WTC11 (cell line): ENCODE data around the gene MCCC1. TPM values are rescaled to one million over a fixed set of nuclear protein-coding genes. Genes with fewer than 3 reads are reported as not detected.

Experiments used
- FOXJ3 ChIP-seq: sonication (generic); formaldehyde crosslinking; IDR thresholded peaks from 2 replicates; pipeline ENCODE4 v1.9.0; 2021; ENCODE audit warnings: missing genetic modification reagents, mild to moderate bottlenecking, borderline replicate concordance
- FOXK1 ChIP-seq: sonication (generic); formaldehyde crosslinking; IDR thresholded peaks from 2 replicates; pipeline ENCODE4 v1.8.0; 2022; ENCODE audit warnings: mild to moderate bottlenecking, moderate library complexity, missing genetic modification reagents
- GRHL2 ChIP-seq: fragments of 250-450 bp; sonication (Bioruptor Pico); IDR thresholded peaks from 2 replicates; pipeline ENCODE4 v1.8.0; 2022; ENCODE audit warnings: mild to moderate bottlenecking, moderate library complexity; ENCODE audit not compliant: insufficient replicate concordance, severe bottlenecking
- GTF2I ChIP-seq: fragments of 250-450 bp; sonication (Bioruptor Pico); conservative IDR thresholded peaks from 2 replicates; pipeline ENCODE4 v1.4.0; 2021; ENCODE audit warnings: mild to moderate bottlenecking
- KAT7 ChIP-seq: sonication (generic); formaldehyde crosslinking; IDR thresholded peaks from 2 replicates; pipeline ENCODE4 v1.8.1; 2023; ENCODE audit warnings: missing genetic modification reagents, mild to moderate bottlenecking, borderline replicate concordance
- RELA ChIP-seq: sonication (generic); formaldehyde crosslinking; IDR thresholded peaks from 2 replicates; pipeline ENCODE4 v1.8.1; 2022; ENCODE audit warnings: missing genetic modification reagents, mild to moderate bottlenecking, borderline replicate concordance
- SMAD3 ChIP-seq: sonication (generic); formaldehyde crosslinking; IDR thresholded peaks from 2 replicates; pipeline ENCODE4 v1.8.0; 2022; ENCODE audit warnings: missing genetic modification reagents, mild to moderate bottlenecking, borderline replicate concordance
- ZBTB21 ChIP-seq: sonication (generic); formaldehyde crosslinking; IDR thresholded peaks from 2 replicates; pipeline ENCODE4 v1.8.1; 2023; ENCODE audit warnings: mild to moderate bottlenecking, missing genetic modification reagents, borderline replicate concordance
- ZNF232 ChIP-seq: sonication (generic); formaldehyde crosslinking; IDR thresholded peaks from 2 replicates; pipeline ENCODE4 v1.8.0; 2022; ENCODE audit warnings: mild to moderate bottlenecking, missing genetic modification reagents
- ZNF317 ChIP-seq: sonication (generic); formaldehyde crosslinking; IDR thresholded peaks from 2 replicates; pipeline ENCODE4 v1.8.1; 2023; ENCODE audit warnings: low read depth, mild to moderate bottlenecking, moderate library complexity, missing genetic modification reagents, borderline replicate concordance
- ZNF512 ChIP-seq: sonication (generic); formaldehyde crosslinking; IDR thresholded peaks from 2 replicates; pipeline ENCODE4 v1.8.1; 2022; ENCODE audit warnings: missing genetic modification reagents, borderline replicate concordance
- total RNA-seq: library from RNA; stranded (reverse); gene quantifications from 3 replicates; pipeline ENCODE4 v1.2.3, GENCODE V29; 2021
- TF ChIP-seq, protein P1 (sequence below): sonication (generic); formaldehyde crosslinking; IDR thresholded peaks from 2 replicates; pipeline ENCODE4 v1.8.0; 2023; ENCODE audit warnings: mild to moderate bottlenecking, missing genetic modification reagents
- TF ChIP-seq, protein P2 (sequence below): sonication (generic); formaldehyde crosslinking; conservative IDR thresholded peaks from 2 replicates; pipeline ENCODE4 v1.8.1; 2023; ENCODE audit warnings: mild to moderate bottlenecking, low read depth, missing genetic modification reagents, moderate library complexity
- TF ChIP-seq, protein P3 (sequence below): sonication (generic); formaldehyde crosslinking; IDR thresholded peaks from 2 replicates; pipeline ENCODE4 v1.8.0; 2022; ENCODE audit warnings: missing genetic modification reagents
- TF ChIP-seq, protein P4 (sequence below): sonication (generic); formaldehyde crosslinking; IDR thresholded peaks from 2 replicates; pipeline ENCODE4 v1.8.1; 2023; ENCODE audit warnings: mild to moderate bottlenecking, missing genetic modification reagents
- TF ChIP-seq, protein P5 (sequence below): sonication (generic); formaldehyde crosslinking; IDR thresholded peaks from 2 replicates; pipeline ENCODE4 v1.8.0; 2023; ENCODE audit warnings: missing genetic modification reagents, mild to moderate bottlenecking, borderline replicate concordance
- TF ChIP-seq, protein P6 (sequence below): fragments of 250-450 bp; sonication (Bioruptor Pico); IDR thresholded peaks from 2 replicates; pipeline ENCODE4 v1.9.0; 2021; ENCODE audit warnings: mild to moderate bottlenecking
- TF ChIP-seq, protein P7 (sequence below): sonication (generic); formaldehyde crosslinking; IDR thresholded peaks from 2 replicates; pipeline ENCODE4 v1.8.1; 2022; ENCODE audit warnings: low read depth, mild to moderate bottlenecking, moderate library complexity, missing genetic modification reagents, borderline replicate concordance

MCCC1 gene
- total RNA-seq, 1 experiment from 2014 or later = 19.5 TPM

GRCh38 chr3:183099026-183099837 lies at the start of gene MCCC1 (continued):
- TF ChIP-seq KAT7 (CRISPR knock-in tag) = peak; percentile 95; the same call in 1 of the 2 replicates
- TF ChIP-seq ZNF232 (CRISPR knock-in tag) = no peak
- TF ChIP-seq GRHL2 = no peak
- TF ChIP-seq, protein P1, sequence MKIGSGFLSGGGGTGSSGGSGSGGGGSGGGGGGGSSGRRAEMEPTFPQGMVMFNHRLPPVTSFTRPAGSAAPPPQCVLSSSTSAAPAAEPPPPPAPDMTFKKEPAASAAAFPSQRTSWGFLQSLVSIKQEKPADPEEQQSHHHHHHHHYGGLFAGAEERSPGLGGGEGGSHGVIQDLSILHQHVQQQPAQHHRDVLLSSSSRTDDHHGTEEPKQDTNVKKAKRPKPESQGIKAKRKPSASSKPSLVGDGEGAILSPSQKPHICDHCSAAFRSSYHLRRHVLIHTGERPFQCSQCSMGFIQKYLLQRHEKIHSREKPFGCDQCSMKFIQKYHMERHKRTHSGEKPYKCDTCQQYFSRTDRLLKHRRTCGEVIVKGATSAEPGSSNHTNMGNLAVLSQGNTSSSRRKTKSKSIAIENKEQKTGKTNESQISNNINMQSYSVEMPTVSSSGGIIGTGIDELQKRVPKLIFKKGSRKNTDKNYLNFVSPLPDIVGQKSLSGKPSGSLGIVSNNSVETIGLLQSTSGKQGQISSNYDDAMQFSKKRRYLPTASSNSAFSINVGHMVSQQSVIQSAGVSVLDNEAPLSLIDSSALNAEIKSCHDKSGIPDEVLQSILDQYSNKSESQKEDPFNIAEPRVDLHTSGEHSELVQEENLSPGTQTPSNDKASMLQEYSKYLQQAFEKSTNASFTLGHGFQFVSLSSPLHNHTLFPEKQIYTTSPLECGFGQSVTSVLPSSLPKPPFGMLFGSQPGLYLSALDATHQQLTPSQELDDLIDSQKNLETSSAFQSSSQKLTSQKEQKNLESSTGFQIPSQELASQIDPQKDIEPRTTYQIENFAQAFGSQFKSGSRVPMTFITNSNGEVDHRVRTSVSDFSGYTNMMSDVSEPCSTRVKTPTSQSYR = 0 out of 2 replicates have a peak, but pooled peaks have one; percentile 53
- TF ChIP-seq, protein P2, sequence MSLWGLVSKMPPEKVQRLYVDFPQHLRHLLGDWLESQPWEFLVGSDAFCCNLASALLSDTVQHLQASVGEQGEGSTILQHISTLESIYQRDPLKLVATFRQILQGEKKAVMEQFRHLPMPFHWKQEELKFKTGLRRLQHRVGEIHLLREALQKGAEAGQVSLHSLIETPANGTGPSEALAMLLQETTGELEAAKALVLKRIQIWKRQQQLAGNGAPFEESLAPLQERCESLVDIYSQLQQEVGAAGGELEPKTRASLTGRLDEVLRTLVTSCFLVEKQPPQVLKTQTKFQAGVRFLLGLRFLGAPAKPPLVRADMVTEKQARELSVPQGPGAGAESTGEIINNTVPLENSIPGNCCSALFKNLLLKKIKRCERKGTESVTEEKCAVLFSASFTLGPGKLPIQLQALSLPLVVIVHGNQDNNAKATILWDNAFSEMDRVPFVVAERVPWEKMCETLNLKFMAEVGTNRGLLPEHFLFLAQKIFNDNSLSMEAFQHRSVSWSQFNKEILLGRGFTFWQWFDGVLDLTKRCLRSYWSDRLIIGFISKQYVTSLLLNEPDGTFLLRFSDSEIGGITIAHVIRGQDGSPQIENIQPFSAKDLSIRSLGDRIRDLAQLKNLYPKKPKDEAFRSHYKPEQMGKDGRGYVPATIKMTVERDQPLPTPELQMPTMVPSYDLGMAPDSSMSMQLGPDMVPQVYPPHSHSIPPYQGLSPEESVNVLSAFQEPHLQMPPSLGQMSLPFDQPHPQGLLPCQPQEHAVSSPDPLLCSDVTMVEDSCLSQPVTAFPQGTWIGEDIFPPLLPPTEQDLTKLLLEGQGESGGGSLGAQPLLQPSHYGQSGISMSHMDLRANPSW (CRISPR knock-in tag) = no peak
- TF ChIP-seq SMAD3 (CRISPR knock-in tag) = no peak
- TF ChIP-seq, protein P3, sequence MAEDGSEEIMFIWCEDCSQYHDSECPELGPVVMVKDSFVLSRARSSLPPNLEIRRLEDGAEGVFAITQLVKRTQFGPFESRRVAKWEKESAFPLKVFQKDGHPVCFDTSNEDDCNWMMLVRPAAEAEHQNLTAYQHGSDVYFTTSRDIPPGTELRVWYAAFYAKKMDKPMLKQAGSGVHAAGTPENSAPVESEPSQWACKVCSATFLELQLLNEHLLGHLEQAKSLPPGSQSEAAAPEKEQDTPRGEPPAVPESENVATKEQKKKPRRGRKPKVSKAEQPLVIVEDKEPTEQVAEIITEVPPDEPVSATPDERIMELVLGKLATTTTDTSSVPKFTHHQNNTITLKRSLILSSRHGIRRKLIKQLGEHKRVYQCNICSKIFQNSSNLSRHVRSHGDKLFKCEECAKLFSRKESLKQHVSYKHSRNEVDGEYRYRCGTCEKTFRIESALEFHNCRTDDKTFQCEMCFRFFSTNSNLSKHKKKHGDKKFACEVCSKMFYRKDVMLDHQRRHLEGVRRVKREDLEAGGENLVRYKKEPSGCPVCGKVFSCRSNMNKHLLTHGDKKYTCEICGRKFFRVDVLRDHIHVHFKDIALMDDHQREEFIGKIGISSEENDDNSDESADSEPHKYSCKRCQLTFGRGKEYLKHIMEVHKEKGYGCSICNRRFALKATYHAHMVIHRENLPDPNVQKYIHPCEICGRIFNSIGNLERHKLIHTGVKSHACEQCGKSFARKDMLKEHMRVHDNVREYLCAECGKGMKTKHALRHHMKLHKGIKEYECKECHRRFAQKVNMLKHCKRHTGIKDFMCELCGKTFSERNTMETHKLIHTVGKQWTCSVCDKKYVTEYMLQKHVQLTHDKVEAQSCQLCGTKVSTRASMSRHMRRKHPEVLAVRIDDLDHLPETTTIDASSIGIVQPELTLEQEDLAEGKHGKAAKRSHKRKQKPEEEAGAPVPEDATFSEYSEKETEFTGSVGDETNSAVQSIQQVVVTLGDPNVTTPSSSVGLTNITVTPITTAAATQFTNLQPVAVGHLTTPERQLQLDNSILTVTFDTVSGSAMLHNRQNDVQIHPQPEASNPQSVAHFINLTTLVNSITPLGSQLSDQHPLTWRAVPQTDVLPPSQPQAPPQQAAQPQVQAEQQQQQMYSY (CRISPR knock-in tag) = no peak
- TF ChIP-seq, protein P4, sequence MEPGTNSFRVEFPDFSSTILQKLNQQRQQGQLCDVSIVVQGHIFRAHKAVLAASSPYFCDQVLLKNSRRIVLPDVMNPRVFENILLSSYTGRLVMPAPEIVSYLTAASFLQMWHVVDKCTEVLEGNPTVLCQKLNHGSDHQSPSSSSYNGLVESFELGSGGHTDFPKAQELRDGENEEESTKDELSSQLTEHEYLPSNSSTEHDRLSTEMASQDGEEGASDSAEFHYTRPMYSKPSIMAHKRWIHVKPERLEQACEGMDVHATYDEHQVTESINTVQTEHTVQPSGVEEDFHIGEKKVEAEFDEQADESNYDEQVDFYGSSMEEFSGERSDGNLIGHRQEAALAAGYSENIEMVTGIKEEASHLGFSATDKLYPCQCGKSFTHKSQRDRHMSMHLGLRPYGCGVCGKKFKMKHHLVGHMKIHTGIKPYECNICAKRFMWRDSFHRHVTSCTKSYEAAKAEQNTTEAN (CRISPR knock-in tag) = 0 out of 2 replicates have a peak, but pooled peaks have one; percentile 61
- no peak for TF ChIP-seq GTF2I (CRISPR knock-in tag)
- TF ChIP-seq FOXJ3 (CRISPR knock-in tag) = no peak
- TF ChIP-seq, protein P5, sequence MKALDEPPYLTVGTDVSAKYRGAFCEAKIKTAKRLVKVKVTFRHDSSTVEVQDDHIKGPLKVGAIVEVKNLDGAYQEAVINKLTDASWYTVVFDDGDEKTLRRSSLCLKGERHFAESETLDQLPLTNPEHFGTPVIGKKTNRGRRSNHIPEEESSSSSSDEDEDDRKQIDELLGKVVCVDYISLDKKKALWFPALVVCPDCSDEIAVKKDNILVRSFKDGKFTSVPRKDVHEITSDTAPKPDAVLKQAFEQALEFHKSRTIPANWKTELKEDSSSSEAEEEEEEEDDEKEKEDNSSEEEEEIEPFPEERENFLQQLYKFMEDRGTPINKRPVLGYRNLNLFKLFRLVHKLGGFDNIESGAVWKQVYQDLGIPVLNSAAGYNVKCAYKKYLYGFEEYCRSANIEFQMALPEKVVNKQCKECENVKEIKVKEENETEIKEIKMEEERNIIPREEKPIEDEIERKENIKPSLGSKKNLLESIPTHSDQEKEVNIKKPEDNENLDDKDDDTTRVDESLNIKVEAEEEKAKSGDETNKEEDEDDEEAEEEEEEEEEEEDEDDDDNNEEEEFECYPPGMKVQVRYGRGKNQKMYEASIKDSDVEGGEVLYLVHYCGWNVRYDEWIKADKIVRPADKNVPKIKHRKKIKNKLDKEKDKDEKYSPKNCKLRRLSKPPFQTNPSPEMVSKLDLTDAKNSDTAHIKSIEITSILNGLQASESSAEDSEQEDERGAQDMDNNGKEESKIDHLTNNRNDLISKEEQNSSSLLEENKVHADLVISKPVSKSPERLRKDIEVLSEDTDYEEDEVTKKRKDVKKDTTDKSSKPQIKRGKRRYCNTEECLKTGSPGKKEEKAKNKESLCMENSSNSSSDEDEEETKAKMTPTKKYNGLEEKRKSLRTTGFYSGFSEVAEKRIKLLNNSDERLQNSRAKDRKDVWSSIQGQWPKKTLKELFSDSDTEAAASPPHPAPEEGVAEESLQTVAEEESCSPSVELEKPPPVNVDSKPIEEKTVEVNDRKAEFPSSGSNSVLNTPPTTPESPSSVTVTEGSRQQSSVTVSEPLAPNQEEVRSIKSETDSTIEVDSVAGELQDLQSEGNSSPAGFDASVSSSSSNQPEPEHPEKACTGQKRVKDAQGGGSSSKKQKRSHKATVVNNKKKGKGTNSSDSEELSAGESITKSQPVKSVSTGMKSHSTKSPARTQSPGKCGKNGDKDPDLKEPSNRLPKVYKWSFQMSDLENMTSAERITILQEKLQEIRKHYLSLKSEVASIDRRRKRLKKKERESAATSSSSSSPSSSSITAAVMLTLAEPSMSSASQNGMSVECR = peak; percentile 82; the same call in 1 of the 2 replicates
- TF ChIP-seq, protein P6, sequence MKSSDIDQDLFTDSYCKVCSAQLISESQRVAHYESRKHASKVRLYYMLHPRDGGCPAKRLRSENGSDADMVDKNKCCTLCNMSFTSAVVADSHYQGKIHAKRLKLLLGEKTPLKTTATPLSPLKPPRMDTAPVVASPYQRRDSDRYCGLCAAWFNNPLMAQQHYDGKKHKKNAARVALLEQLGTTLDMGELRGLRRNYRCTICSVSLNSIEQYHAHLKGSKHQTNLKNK (CRISPR knock-in tag) = no peak
- no peak for TF ChIP-seq ZNF317 (CRISPR knock-in tag)
- TF ChIP-seq ZBTB21 (CRISPR knock-in tag) = no peak
- TF ChIP-seq ZNF512 = no peak
- peak; percentile 92 for TF ChIP-seq FOXK1 (CRISPR knock-in tag)
- TF ChIP-seq RELA (CRISPR knock-in tag) = no peak; the same call in 1 of the 2 replicates
- TF ChIP-seq, protein P7, sequence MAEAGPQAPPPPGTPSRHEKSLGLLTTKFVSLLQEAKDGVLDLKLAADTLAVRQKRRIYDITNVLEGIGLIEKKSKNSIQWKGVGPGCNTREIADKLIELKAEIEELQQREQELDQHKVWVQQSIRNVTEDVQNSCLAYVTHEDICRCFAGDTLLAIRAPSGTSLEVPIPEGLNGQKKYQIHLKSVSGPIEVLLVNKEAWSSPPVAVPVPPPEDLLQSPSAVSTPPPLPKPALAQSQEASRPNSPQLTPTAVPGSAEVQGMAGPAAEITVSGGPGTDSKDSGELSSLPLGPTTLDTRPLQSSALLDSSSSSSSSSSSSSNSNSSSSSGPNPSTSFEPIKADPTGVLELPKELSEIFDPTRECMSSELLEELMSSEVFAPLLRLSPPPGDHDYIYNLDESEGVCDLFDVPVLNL (CRISPR knock-in tag) = no peak
